Muscle layer of duodenum (tissue), 2 donors: Measurements from ENCODE around the gene SLC25A42.
"Not testable (repeated sequence)": the region's sequence is repeated elsewhere in the genome, so short reads cannot be mapped to it uniquely, and the experiment has no call there.

Experiments
- H3K27ac ChIP-seq: one replicate; pipeline ENCODE4 v1.7.0; 2013; ENCODE audit warnings: mild to moderate bottlenecking, low read length
- H3K27me3 ChIP-seq: one replicate; pipeline ENCODE4 v1.7.0; 2013; ENCODE audit warnings: low read depth, mild to moderate bottlenecking, control low read depth, low read length
- H3K36me3 ChIP-seq, 2 donors: one replicate each; pipeline ENCODE4 v1.7.0; 2013; ENCODE audit warnings: low read length in 2 of 2, control low read depth in 1 of 2, mild to moderate bottlenecking in 1 of 2; ENCODE audit not compliant: insufficient read depth in 2 of 2, control insufficient read depth in 1 of 2
- H3K4me1 ChIP-seq, 2 donors: one replicate each; pipeline ENCODE4 v1.7.0; 2013; ENCODE audit warnings: low read length in 2 of 2, mild to moderate bottlenecking in 2 of 2, control low read depth in 1 of 2, moderate library complexity in 1 of 2; ENCODE audit not compliant: insufficient read depth in 2 of 2, control insufficient read depth in 1 of 2
- H3K4me3 ChIP-seq, 2 donors: one replicate each; pipeline ENCODE4 v1.7.0; 2013; ENCODE audit warnings: low read length in 2 of 2, low read depth in 1 of 2, mild to moderate bottlenecking in 1 of 2
- H3K9me3 ChIP-seq, 2 donors: one replicate each; pipeline ENCODE4 v1.7.0; 2013; ENCODE audit warnings: low read length in 2 of 2, control low read depth in 1 of 2, mild to moderate bottlenecking in 1 of 2; ENCODE audit not compliant: control insufficient read depth in 1 of 2
- donor health status: healthy.

The SLC25A42 gene

DNA sequence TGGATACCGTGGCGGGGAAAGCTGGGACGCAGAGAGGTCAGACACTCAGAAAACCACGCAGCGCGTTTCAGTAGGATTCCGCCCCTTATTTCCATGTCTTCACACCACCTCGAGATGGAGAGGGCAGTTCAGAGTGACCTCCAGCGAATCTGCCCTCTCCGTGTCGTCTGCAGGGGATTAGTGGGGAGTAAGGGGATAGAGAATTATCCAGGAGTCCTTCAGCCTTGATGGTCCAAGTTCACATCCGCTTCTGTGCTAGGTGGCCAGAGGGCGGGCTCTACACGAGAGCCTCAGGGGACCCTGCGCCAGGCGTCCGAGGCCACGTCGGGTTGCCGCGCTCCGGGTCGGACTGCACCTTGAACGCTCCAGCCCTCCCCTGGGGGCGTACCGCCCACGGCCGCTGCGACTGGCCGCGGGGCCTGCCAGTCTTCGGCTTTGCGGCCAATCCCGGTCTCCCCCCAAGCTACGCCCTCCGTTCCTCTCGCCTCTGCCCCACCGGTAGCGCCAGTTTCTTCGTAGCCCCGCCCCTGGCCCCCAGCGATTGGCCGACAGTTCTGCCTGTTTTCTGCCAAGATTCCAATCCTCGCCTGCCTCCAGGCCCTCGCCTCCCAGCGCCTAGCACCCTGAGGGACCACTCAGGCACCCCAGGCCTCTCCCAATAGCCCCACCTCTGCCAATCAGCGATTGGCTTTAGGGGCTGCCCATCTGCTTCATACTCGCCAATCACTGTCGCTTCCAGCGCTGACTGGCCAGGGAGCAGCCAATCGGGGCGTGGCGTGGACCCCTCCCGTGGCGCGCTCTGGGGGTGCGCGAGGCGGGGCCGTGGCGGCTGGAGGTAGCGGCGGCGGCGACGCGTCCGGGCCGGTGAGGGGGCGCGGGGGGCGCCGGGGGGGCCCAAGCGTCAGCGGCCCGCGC lies at the start of gene SLC25A42:
Gene SLC25A42, plus strand, starts transcription at position 812 of the 915 bp plus-strand sequence. CDS start 32,131 bp downstream, outside the sequence.
- Histone ChIP-seq H3K9me3 (no peaks in the 10 kb centered on the region), H3K27me3 (no peaks in the 10 kb centered on the region), H3K4me3 (peak within 1 kb of the TSS; percentile 77 to 82), H3K27ac (peak within 1 kb of the TSS; percentile 49), H3K4me1 (peaks cover 10 to 28% of the 10 kb centered on the region in 2 donors), H3K36me3 (peaks cover 0 to under 1% of the 10 kb centered on the region in 2 donors)

DNA sequence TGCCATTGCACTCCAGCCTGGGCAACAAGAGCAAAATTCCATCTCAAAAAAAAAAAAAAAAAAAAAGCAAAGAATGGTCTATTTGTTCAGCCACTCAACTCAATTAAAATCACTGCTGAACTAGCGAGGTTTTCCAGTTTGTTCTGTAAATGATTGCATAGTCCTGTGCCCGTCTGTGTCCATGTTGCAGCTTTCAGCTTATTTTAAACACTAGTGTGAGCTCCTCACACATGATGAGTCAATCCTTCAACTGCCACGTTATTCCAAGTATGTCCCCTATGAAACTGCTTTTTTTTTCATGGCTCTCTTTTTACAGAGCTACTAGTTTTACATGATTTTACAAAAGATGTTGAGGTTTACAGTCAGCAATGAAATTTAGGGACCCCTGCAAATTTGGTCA lies 42.7 kb upstream of the SLC25A42 start:
- H3K9me3 ChIP-seq: no peaks in the 10 kb centered on the region
- H3K27ac ChIP-seq: no peak overlapping the region
- H3K4me3 ChIP-seq: no peak overlapping the region
- peaks cover 55 to 68% of the 10 kb centered on the region in 2 donors for H3K36me3 ChIP-seq
- H3K4me1 ChIP-seq: no peaks in the 10 kb centered on the region
- H3K27me3 ChIP-seq: no peaks in the 10 kb centered on the region

DNA sequence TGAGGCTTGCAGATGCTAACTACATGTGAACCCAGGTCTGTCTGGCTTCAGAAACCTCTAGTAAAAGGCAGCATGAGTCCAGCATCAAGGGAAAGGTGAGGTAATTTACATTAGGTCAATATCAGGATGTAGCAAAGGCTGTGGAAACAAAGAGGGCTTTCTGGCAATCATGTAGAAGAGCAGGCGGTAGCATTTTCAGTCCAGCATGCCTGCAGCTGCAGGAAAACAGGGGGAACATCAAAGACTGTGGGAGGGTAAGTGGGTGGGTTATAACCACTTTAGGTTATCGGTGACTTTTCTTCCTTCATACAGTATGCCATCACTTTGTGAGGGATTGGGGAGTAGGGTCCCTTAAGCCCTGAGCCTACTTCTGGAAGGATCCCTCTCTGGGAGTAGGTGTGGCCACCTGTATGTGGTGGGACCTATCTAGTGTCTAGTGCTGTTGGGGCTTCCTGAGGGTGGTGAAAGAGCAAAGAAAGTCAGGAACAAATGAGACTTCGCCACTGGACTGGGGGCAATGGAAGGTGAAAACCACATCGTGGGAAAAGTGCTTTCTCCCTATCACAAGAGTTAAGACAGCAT lies 41.3 kb upstream of the SLC25A42 start:
- H3K4me1 ChIP-seq: no peaks in the 10 kb centered on the region
- H3K27me3 ChIP-seq: no peaks in the 10 kb centered on the region
- no peaks in the 10 kb centered on the region for H3K9me3 ChIP-seq
- no peak overlapping the region for H3K27ac ChIP-seq
- H3K4me3 ChIP-seq: no peak overlapping the region
- peaks cover 55 to 68% of the 10 kb centered on the region in 2 donors for H3K36me3 ChIP-seq

GRCh38 chr19:19023376-19023775 lies 40.4 kb upstream of the SLC25A42 start:
- H3K9me3 ChIP-seq, H3K27me3 ChIP-seq, H3K27ac ChIP-seq, H3K4me3 ChIP-seq, H3K4me1 ChIP-seq: not testable (repeated sequence)
- peaks cover 60 to 68% of the 10 kb centered on the region in 2 donors for H3K36me3 ChIP-seq

GRCh38 chr19:19025861-19026260 lies 37.9 kb upstream of the SLC25A42 start:
- Histone ChIP-seq H3K4me1 (no peaks in the 10 kb centered on the region), H3K27ac (no peak overlapping the region), H3K36me3 (peaks cover 57 to 67% of the 10 kb centered on the region in 2 donors)

DNA sequence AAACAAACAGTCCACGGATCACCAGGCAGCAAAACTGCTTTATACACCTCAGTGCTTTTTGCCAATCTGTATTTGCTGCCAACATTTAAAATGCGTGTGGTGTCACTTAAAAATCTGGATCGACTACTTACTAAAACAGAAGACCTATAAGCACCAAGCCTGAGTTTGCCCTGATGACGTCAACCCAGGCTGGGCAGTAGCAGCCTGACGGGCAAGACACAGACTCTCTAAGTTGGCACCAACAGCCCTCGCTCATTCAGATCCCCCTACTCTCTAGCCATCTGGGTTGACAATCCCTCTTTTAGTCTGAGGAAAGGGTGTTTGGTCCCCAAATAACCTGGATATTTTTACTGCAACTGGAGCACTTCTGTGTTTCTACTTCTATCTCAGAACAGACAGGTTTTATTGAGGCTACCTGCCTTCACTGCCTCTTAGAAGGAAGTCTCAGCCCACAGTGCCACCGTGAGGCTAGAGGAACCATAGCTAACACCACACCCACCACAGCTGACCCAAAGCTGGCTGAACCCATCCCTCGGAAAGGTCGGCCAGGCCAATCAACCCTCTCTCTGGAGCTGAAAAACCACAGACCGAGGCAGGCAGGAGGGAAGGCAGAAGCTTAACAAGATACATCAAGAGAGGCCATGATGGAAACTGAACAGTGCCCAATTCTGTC lies 37.4 kb upstream of the SLC25A42 start:
- no peaks in the 10 kb centered on the region for H3K9me3 ChIP-seq
- no peak overlapping the region for H3K4me3 ChIP-seq
- H3K27ac ChIP-seq: no peak overlapping the region
- H3K4me1 ChIP-seq: peaks cover 0 to under 1% of the 10 kb centered on the region in 2 donors
- no peaks in the 10 kb centered on the region for H3K27me3 ChIP-seq
- H3K36me3 ChIP-seq: peaks cover 52 to 67% of the 10 kb centered on the region in 2 donors

More at GRCh38 chr19:19025861-19026260, 37.9 kb upstream of the SLC25A42 start:
- no peaks in the 10 kb centered on the region for H3K27me3 ChIP-seq
- H3K4me3 ChIP-seq: no peak overlapping the region
- H3K9me3 ChIP-seq: no peaks in the 10 kb centered on the region

- Histone ChIP-seq H3K36me3 (peaks cover 50 to 66% of the 10 kb centered on the region in 2 donors), H3K27me3 (no peaks in the 10 kb centered on the region), H3K4me1 (peaks cover 0 to 9% of the 10 kb centered on the region in 2 donors), H3K4me3 (no peak overlapping the region), H3K27ac (no peak overlapping the region), H3K9me3 (no peaks in the 10 kb centered on the region)
Observed at GRCh38 chr19:19027228-19027627, 36.6 kb upstream of the SLC25A42 start.

GRCh38 chr19:19028526-19028925 lies 35.3 kb upstream of the SLC25A42 start:
- Histone ChIP-seq H3K27me3 (no peaks in the 10 kb centered on the region), H3K4me1 (peaks cover 0 to 11% of the 10 kb centered on the region in 2 donors), H3K27ac (no peak overlapping the region), H3K36me3 (peaks cover 40 to 57% of the 10 kb centered on the region in 2 donors), H3K9me3 (no peaks in the 10 kb centered on the region), H3K4me3 (no peak overlapping the region)

- Histone ChIP-seq H3K9me3 (no peaks in the 10 kb centered on the region), H3K36me3 (peaks cover 14 to 26% of the 10 kb centered on the region in 2 donors), H3K4me1 (peaks cover 0 to 20% of the 10 kb centered on the region in 2 donors), H3K27me3 (no peaks in the 10 kb centered on the region), H3K4me3 (peak overlapping the region in 1 of 2 donors; percentile 91), H3K27ac (no peak overlapping the region)
Observed at GRCh38 chr19:19031891-19032290, 31.9 kb upstream of the SLC25A42 start.

DNA sequence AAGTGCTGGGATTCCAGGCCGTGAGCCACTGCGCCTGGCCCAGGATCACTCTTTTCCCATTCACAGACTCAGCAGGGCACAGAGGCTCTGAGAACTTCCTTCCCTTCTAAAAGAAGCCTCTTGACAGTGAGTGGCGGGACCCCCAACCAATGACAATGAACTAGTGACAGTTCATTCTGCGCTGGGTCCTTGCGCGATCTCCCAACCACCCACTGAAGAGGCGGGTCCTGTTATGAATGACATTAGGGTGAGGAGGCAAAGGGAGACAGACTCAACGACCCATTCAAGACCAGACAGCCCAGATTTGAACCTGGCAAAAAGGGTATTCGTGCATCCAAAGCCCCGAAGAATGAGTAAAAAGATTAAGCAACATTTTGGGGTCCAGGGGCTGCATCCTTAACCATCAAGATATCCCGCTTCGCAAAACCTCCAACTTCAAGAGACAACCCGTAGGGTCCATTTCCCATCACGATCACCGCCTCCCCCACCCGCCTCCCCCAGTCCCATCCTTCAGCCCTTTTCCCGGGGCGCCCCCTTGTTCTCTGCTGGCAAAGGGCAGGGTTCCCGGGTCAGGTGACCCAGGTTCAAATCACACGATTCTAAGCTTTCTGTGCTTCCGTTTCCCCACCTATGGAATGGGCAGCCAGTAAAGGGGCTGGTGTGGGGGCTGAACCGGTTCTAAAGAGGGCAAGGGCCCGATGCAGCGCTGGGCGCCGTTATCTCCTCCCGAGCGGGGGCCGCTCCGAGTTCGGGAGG lies 31.2 kb upstream of the SLC25A42 start:
- Histone ChIP-seq H3K4me3 (peak overlapping the region; percentile 83 to 91), H3K4me1 (peaks cover 0 to 20% of the 10 kb centered on the region in 2 donors), H3K9me3 (no peaks in the 10 kb centered on the region), H3K27me3 (no peaks in the 10 kb centered on the region), H3K27ac (peak overlapping the region; percentile 45), H3K36me3 (peaks cover 10 to 19% of the 10 kb centered on the region in 2 donors)

DNA sequence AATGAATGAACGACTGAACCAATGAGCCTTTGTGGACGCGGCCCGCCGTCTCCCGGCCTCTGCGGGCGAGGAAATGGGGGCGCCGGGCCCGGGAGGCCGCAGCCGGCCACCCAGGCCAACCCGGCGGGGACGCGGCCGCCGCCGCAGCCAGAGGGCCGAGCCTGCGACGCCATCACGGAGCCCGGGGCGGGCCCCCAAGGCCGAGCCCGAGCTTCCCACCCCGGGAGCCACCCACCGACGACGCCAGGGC lies 30.7 kb upstream of the SLC25A42 start:
- H3K9me3 ChIP-seq: no peaks in the 10 kb centered on the region
- peaks cover 7 to 17% of the 10 kb centered on the region in 2 donors for H3K36me3 ChIP-seq
- no peaks in the 10 kb centered on the region for H3K27me3 ChIP-seq
- H3K27ac ChIP-seq: peak overlapping the region; percentile 45
- H3K4me1 ChIP-seq: peaks cover 0 to 20% of the 10 kb centered on the region in 2 donors
- peak overlapping the region; percentile 83 to 91 for H3K4me3 ChIP-seq
